Measurements from ENCODE around the gene CYP2A7.
"Not testable (repeated sequence)": the region's sequence is repeated elsewhere in the genome, so short reads cannot be mapped to it uniquely, and the experiment has no call there.

Gene CYP2A7

GRCh38 chr19:40906512-40906911 is 24.5 kb upstream of the CYP2A7 start:
- Mint-ChIP-seq H3K36me3 (no peaks in the 10 kb centered on the region), H3K9me3 (peaks cover 3% of the 10 kb centered on the region), H3K27ac (no peak overlapping the region), H3K27me3 (peaks cover 52% of the 10 kb centered on the region), H3K4me3 (no peak overlapping the region), H3K4me1 (peaks cover 5% of the 10 kb centered on the region)
- ATAC-seq: no peak

- not testable (repeated sequence) for H3K27ac Mint-ChIP-seq, H3K9me3 Mint-ChIP-seq, H3K4me3 Mint-ChIP-seq, H3K4me1 Mint-ChIP-seq, H3K36me3 Mint-ChIP-seq, ATAC-seq
- peaks cover 63% of the 10 kb centered on the region for H3K27me3 Mint-ChIP-seq
These were observed 22.7 kb upstream of the CYP2A7 start for GRCh38 chr19:40904673-40905156.

- not testable (repeated sequence) for ATAC-seq, H3K9me3 Mint-ChIP-seq, H3K4me1 Mint-ChIP-seq, H3K36me3 Mint-ChIP-seq, H3K27ac Mint-ChIP-seq, H3K4me3 Mint-ChIP-seq
- H3K27me3 Mint-ChIP-seq: peaks cover 54% of the 10 kb centered on the region
These were observed 20.1 kb upstream of the CYP2A7 start for GRCh38 chr19:40901975-40902750.

GRCh38 chr19:40900521-40900920 is 18.5 kb upstream of the CYP2A7 start:
- not testable (repeated sequence) for H3K27ac Mint-ChIP-seq, H3K36me3 Mint-ChIP-seq, H3K4me1 Mint-ChIP-seq, H3K4me3 Mint-ChIP-seq, H3K9me3 Mint-ChIP-seq, ATAC-seq
- peaks cover 60% of the 10 kb centered on the region for H3K27me3 Mint-ChIP-seq

- not testable (repeated sequence) for H3K36me3 Mint-ChIP-seq, H3K9me3 Mint-ChIP-seq, H3K27ac Mint-ChIP-seq, H3K4me3 Mint-ChIP-seq, ATAC-seq, H3K4me1 Mint-ChIP-seq
- peaks cover 63% of the 10 kb centered on the region for H3K27me3 Mint-ChIP-seq
These were observed 17.9 kb upstream of the CYP2A7 start for GRCh38 chr19:40899964-40900363.

GRCh38 chr19:40896843-40897789 is 15.1 kb upstream of the CYP2A7 start:
- peaks cover 70% of the 10 kb centered on the region for H3K27me3 Mint-ChIP-seq
- H3K4me3 Mint-ChIP-seq, ATAC-seq, H3K36me3 Mint-ChIP-seq, H3K4me1 Mint-ChIP-seq, H3K9me3 Mint-ChIP-seq, H3K27ac Mint-ChIP-seq: not testable (repeated sequence)

GRCh38 chr19:40896418-40896796 is 14.4 kb upstream of the CYP2A7 start:
- no peak for ATAC-seq
- no peaks in the 10 kb centered on the region for H3K9me3 Mint-ChIP-seq
- no peak overlapping the region for H3K27ac Mint-ChIP-seq
- peaks cover 5% of the 10 kb centered on the region for H3K4me1 Mint-ChIP-seq
- peaks cover 72% of the 10 kb centered on the region for H3K27me3 Mint-ChIP-seq
- H3K4me3 Mint-ChIP-seq: no peak overlapping the region
- no peaks in the 10 kb centered on the region for H3K36me3 Mint-ChIP-seq

- Mint-ChIP-seq H3K9me3 (no peaks in the 10 kb centered on the region), H3K27me3 (peaks cover 55% of the 10 kb centered on the region), H3K4me3 (no peak overlapping the region), H3K4me1 (no peaks in the 10 kb centered on the region), H3K27ac (no peak overlapping the region), H3K36me3 (no peaks in the 10 kb centered on the region)
- ATAC-seq: no peak
These were observed 11.1 kb upstream of the CYP2A7 start for GRCh38 chr19:40893112-40893511.

- ATAC-seq: no peak
- Mint-ChIP-seq H3K27me3 (peaks cover 31% of the 10 kb centered on the region), H3K9me3 (no peaks in the 10 kb centered on the region), H3K36me3 (no peaks in the 10 kb centered on the region), H3K27ac (no peak overlapping the region), H3K4me1 (no peaks in the 10 kb centered on the region), H3K4me3 (no peak overlapping the region)
These were observed 7.3 kb upstream of the CYP2A7 start for GRCh38 chr19:40889366-40889765.

- H3K27ac Mint-ChIP-seq: no peak overlapping the region
- no peaks in the 10 kb centered on the region for H3K9me3 Mint-ChIP-seq
- peaks cover 20% of the 10 kb centered on the region for H3K27me3 Mint-ChIP-seq
- ATAC-seq: no peak
- no peaks in the 10 kb centered on the region for H3K4me1 Mint-ChIP-seq
- no peak overlapping the region for H3K4me3 Mint-ChIP-seq
- H3K36me3 Mint-ChIP-seq: no peaks in the 10 kb centered on the region
These were observed 6.2 kb upstream of the CYP2A7 start for GRCh38 chr19:40888191-40888590.

GRCh38 chr19:40884187-40884931 is 2.3 kb upstream of the CYP2A7 start:
- H3K36me3 Mint-ChIP-seq, H3K4me1 Mint-ChIP-seq, H3K9me3 Mint-ChIP-seq, H3K4me3 Mint-ChIP-seq, H3K27ac Mint-ChIP-seq: not testable (repeated sequence)
- ATAC-seq: peak; percentile 13
- peaks cover 33% of the 10 kb centered on the region for H3K27me3 Mint-ChIP-seq

- not testable (repeated sequence) for H3K4me1 Mint-ChIP-seq, H3K4me3 Mint-ChIP-seq, H3K9me3 Mint-ChIP-seq, ATAC-seq, H3K36me3 Mint-ChIP-seq, H3K27ac Mint-ChIP-seq
- peaks cover 66% of the 10 kb centered on the region for H3K27me3 Mint-ChIP-seq
These were observed 2.7 kb downstream of the CYP2A7 start for GRCh38 chr19:40879349-40879748.

- H3K27ac Mint-ChIP-seq, H3K9me3 Mint-ChIP-seq, H3K36me3 Mint-ChIP-seq, H3K4me1 Mint-ChIP-seq: not testable (repeated sequence)
- ATAC-seq: peak; percentile 83
- H3K27me3 Mint-ChIP-seq: peaks cover 76% of the 10 kb centered on the region
- H3K4me3 Mint-ChIP-seq: peak overlapping the region; percentile 66
These were observed 6.5 kb downstream of the CYP2A7 start for GRCh38 chr19:40875526-40875951.

- ATAC-seq, H3K4me1 Mint-ChIP-seq, H3K27ac Mint-ChIP-seq, H3K36me3 Mint-ChIP-seq, H3K9me3 Mint-ChIP-seq: not testable (repeated sequence)
- H3K27me3 Mint-ChIP-seq: peaks cover 76% of the 10 kb centered on the region
- H3K4me3 Mint-ChIP-seq: peak overlapping the region; percentile 66
These were observed 7.2 kb downstream of the CYP2A7 start for GRCh38 chr19:40874874-40875273.

GRCh38 chr19:40873873-40874272 is 8.2 kb downstream of the CYP2A7 start:
- H3K27me3 Mint-ChIP-seq: peaks cover 76% of the 10 kb centered on the region
- not testable (repeated sequence) for ATAC-seq, H3K4me1 Mint-ChIP-seq, H3K4me3 Mint-ChIP-seq, H3K36me3 Mint-ChIP-seq, H3K9me3 Mint-ChIP-seq, H3K27ac Mint-ChIP-seq

Measured in stimulated activated memory B cell treated with anti-CD40 and anti-IgM and Interleukin-4, amounts not matched to agents 10 μg/mL and 1 μg/mL and 100 μg/mL, for 72 hours (primary cell).